ENCODE data around the gene PLCH2. TPM values are rescaled to one million over a fixed set of nuclear protein-coding genes. Genes with fewer than 3 reads are reported as not detected.
"Not testable (repeated sequence)": the region's sequence is repeated elsewhere in the genome, so short reads cannot be mapped to it uniquely, and the experiment has no call there.

Gene PLCH2
- total RNA-seq, 4 donors from 2014 or later: 1.00 to 7.3 (median 4.6) TPM

DNA sequence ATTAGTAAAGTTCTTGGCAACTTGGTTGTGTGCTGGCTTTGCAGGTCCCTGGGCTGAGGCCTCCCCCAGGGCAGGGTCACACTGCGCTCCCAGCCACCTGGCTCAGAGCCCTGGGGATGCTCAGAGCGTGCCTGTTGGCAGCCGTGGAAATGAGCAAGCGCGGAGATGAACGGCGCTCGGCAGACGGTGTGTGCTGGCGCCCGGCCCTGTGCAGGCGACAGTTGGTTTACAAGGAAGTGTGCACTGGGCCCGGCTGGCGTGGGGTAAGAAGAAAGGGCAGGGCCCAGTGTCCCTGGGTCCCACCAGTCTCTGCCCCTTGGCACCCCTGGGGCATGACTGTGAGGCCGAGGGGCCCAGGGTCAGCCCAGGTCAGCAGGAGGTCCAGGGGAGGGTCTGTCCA lies 38.1 kb upstream of the PLCH2 start:
- in situ Hi-C loops (cut with MboI; ENCODE audit: low pct_ligation_motif_present in 1 of 4, low pct_unique_long_range_greater_than_20kb in 1 of 4, low sequenced_read_pairs in 3 of 4): no loop called here
- WGBS, 2 donors (ENCODE audit: low coverage in 1 of 2): 62% methylated on average over 15 of the region's 15 CpGs; no CpG with 5 or more reads in 1 of the 2 donors
- TF ChIP-seq EP300 (IDR thresholded peaks at IDR 0.05; ENCODE audit: low read depth): no peak
- TF ChIP-seq CTCF (IDR thresholded peaks at IDR 0.05): no peak
- TF ChIP-seq POLR2A (IDR thresholded peaks at IDR 0.05): no peak
- no peak for TF ChIP-seq POLR2AphosphoS5 (IDR thresholded peaks at IDR 0.05)
- H3K27ac ChIP-seq: no peak overlapping the region
- H3K4me1 ChIP-seq: no peaks in the 10 kb centered on the region
- peaks cover 37% of the 10 kb centered on the region for H3K27me3 ChIP-seq
- intact Hi-C loops (cut with DNase I; ENCODE audit: low total_unique reads): loop anchor here (10.0 kb wide), 1 partner anchor 357 kb away; no protein-coding TSS in a partner anchor
- H3K36me3 ChIP-seq: no peaks in the 10 kb centered on the region
- no peaks in the 10 kb centered on the region for H3K9me3 ChIP-seq
- DNase-seq: peak; percentile 54
- no peak overlapping the region for H3K4me3 ChIP-seq

DNA sequence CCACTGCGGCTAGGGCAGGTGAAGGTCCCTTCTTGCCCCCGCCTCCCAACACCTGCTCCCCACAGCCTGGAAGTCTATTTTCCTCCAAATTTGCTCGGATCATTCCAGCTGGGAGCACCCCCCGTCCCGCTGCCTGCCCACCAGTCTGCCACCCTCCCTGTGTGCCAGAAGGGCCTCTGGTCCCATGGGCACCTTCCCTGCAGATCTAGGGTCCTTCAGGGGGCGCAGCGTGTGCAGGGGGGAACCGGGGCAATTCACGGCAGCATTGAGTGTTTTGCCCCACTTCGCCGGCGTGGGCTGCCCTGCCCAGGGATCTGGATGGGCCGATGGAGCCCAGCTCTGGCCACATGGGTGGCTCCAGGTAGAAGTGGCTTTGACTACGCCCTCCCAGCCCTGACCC lies 37.4 kb upstream of the PLCH2 start:
- 86% methylated on average over 13 of the region's 14 CpGs; no CpG with 5 or more reads in 1 of the 2 donors for WGBS, 2 donors (ENCODE audit: low coverage in 1 of 2)
- H3K36me3 ChIP-seq: no peaks in the 10 kb centered on the region
- TF ChIP-seq EP300 (IDR thresholded peaks at IDR 0.05; ENCODE audit: low read depth): no peak
- TF ChIP-seq CTCF (IDR thresholded peaks at IDR 0.05): no peak
- TF ChIP-seq POLR2AphosphoS5 (IDR thresholded peaks at IDR 0.05): no peak
- no peak for TF ChIP-seq POLR2A (IDR thresholded peaks at IDR 0.05)
- H3K27ac ChIP-seq: no peak overlapping the region
- H3K4me3 ChIP-seq: no peak overlapping the region
- H3K4me1 ChIP-seq: no peaks in the 10 kb centered on the region
- intact Hi-C loops (cut with DNase I; ENCODE audit: low total_unique reads) (loop anchor here (10.0 kb wide), 1 partner anchor 356 kb away; no protein-coding TSS in a partner anchor), in situ Hi-C loops (cut with MboI; ENCODE audit: low pct_ligation_motif_present in 1 of 4, low pct_unique_long_range_greater_than_20kb in 1 of 4, low sequenced_read_pairs in 3 of 4) (no loop called here)
- DNase-seq: no peak
- peaks cover 41% of the 10 kb centered on the region for H3K27me3 ChIP-seq
- no peaks in the 10 kb centered on the region for H3K9me3 ChIP-seq

- 75% methylated on average over 15 of the region's 15 CpGs; no CpG with 5 or more reads in 1 of the 2 donors for WGBS, 2 donors (ENCODE audit: low coverage in 1 of 2)
Measured at GRCh38 chr1:2439369-2439768, 36.7 kb upstream of the PLCH2 start.

DNA sequence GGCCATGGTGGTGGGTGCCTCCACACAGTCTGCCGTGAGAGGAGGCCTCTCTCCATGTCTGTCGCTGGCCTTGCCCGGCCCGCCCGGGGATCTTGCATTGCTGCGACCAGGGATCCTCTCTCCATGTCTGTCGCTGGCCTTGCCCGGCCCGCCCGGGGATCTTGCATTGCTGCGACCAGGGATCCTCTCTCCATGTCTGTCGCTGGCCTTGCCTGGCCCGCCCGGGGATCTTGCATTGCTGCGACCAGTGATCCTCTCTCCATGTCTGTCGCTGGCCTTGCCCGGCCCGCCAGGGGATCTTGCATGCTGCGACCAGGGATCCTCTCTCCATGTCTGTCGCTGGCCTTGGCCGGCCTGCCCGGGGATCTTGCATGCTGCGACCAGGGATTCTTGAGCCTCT lies 35.7 kb upstream of the PLCH2 start:
- intact Hi-C loops (cut with DNase I; ENCODE audit: low total_unique reads): not testable (repeated sequence)

More at GRCh38 chr1:2439369-2439768, 36.7 kb upstream of the PLCH2 start:
- Histone ChIP-seq H3K4me1 (no peaks in the 10 kb centered on the region), H3K27ac (no peak overlapping the region), H3K27me3 (peaks cover 44% of the 10 kb centered on the region), H3K4me3 (no peak overlapping the region), H3K36me3 (no peaks in the 10 kb centered on the region), H3K9me3 (no peaks in the 10 kb centered on the region)
- TF ChIP-seq POLR2A (IDR thresholded peaks at IDR 0.05) (no peak), CTCF (IDR thresholded peaks at IDR 0.05) (no peak), POLR2AphosphoS5 (IDR thresholded peaks at IDR 0.05) (no peak), EP300 (IDR thresholded peaks at IDR 0.05; ENCODE audit: low read depth) (no peak)
- in situ Hi-C loops (cut with MboI; ENCODE audit: low pct_ligation_motif_present in 1 of 4, low pct_unique_long_range_greater_than_20kb in 1 of 4, low sequenced_read_pairs in 3 of 4): no loop called here
- no peak for DNase-seq
- intact Hi-C loops (cut with DNase I; ENCODE audit: low total_unique reads): loop anchor here (10.0 kb wide), 1 partner anchor 355 kb away; no protein-coding TSS in a partner anchor

GRCh38 chr1:2441746-2442145 lies 34.3 kb upstream of the PLCH2 start:
- Histone ChIP-seq H3K27ac (no peak overlapping the region), H3K4me1 (no peaks in the 10 kb centered on the region), H3K4me3 (no peak overlapping the region), H3K27me3 (peaks cover 53% of the 10 kb centered on the region), H3K36me3 (no peaks in the 10 kb centered on the region), H3K9me3 (no peaks in the 10 kb centered on the region)
- in situ Hi-C loops (cut with MboI; ENCODE audit: low pct_ligation_motif_present in 1 of 4, low pct_unique_long_range_greater_than_20kb in 1 of 4, low sequenced_read_pairs in 3 of 4): no loop called here
- intact Hi-C loops (cut with DNase I; ENCODE audit: low total_unique reads): no loop called here
- DNase-seq: no peak
- TF ChIP-seq POLR2AphosphoS5 (IDR thresholded peaks at IDR 0.05): no peak
- 82% methylated on average over 13 of the region's 13 CpGs; no CpG with 5 or more reads in 1 of the 2 donors for WGBS, 2 donors (ENCODE audit: low coverage in 1 of 2)

More for the DNA sequence above, 35.7 kb upstream of the PLCH2 start:
- DNase-seq; in situ Hi-C loops (cut with MboI; ENCODE audit: low pct_ligation_motif_present in 1 of 4, low pct_unique_long_range_greater_than_20kb in 1 of 4, low sequenced_read_pairs in 3 of 4); H3K9me3 ChIP-seq; H3K4me1 ChIP-seq; H3K4me3 ChIP-seq; H3K36me3 ChIP-seq; H3K27ac ChIP-seq: not testable (repeated sequence)
- H3K27me3 ChIP-seq: peaks cover 45% of the 10 kb centered on the region
- 95 to 96% methylated on average over 14 to 23 of the region's 23 CpGs for WGBS, 2 donors (ENCODE audit: low coverage in 1 of 2)

Data from transverse colon (tissue), 4 donors.